Measurements from ENCODE around the gene SULT4A1.

DNA sequence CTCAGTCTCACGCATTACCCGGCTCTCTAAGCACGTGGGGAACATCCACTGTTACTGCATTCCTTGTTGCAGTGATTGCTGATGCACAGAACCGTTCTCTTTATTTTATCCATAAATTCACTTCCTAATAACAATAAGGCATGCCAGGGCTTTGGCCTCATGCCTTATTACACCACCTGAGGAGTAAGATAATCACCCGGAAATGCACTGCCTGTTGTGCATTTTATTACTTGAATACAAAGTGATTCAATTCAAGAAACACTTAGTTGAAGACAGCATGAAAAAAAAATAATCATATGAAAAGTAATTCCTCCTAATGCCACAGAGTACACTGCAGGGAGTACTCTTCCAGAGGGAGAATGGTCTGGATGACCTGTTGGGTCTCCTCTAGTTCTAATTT lies 69.4 kb downstream of the SULT4A1 start:
- TF ChIP-seq, protein P1, sequence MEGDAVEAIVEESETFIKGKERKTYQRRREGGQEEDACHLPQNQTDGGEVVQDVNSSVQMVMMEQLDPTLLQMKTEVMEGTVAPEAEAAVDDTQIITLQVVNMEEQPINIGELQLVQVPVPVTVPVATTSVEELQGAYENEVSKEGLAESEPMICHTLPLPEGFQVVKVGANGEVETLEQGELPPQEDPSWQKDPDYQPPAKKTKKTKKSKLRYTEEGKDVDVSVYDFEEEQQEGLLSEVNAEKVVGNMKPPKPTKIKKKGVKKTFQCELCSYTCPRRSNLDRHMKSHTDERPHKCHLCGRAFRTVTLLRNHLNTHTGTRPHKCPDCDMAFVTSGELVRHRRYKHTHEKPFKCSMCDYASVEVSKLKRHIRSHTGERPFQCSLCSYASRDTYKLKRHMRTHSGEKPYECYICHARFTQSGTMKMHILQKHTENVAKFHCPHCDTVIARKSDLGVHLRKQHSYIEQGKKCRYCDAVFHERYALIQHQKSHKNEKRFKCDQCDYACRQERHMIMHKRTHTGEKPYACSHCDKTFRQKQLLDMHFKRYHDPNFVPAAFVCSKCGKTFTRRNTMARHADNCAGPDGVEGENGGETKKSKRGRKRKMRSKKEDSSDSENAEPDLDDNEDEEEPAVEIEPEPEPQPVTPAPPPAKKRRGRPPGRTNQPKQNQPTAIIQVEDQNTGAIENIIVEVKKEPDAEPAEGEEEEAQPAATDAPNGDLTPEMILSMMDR (IDR thresholded peaks at IDR 0.05; ENCODE audit: poor library complexity) = no peak
- TF ChIP-seq EZH2phosphoT487 (IDR thresholded peaks at IDR 0.05; ENCODE audit: low read depth, severe bottlenecking, unreplicated experiment) (no peak), EZH2 (IDR thresholded peaks at IDR 0.05; ENCODE audit: borderline replicate concordance) (no peak)

All from hepatocyte (in vitro differentiated cells).